ENCODE results near the gene NCR3LG1.

NCR3LG1 gene

DNA sequence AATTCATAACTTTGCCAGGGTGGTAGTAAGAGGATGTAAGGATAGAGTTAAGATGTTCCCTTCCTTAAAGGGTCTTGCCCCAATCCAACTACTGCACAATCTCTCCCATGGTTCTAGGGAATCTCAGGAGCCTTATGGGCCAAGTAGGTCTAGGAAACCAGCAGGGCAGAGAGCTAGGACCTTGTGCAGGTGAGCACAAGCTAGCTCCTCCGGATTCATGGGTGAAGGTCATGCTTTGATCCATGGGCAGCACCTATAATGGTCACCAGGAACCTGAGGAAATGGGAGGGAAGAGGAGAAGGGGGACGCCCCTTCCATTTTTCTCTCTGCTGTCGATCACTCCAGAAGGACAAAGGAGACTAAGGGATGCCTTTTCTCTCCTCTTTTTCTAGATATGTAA lies 20.0 kb downstream of the NCR3LG1 start:
- DNase-seq (ENCODE audit: low spot score), result no peak

DNA sequence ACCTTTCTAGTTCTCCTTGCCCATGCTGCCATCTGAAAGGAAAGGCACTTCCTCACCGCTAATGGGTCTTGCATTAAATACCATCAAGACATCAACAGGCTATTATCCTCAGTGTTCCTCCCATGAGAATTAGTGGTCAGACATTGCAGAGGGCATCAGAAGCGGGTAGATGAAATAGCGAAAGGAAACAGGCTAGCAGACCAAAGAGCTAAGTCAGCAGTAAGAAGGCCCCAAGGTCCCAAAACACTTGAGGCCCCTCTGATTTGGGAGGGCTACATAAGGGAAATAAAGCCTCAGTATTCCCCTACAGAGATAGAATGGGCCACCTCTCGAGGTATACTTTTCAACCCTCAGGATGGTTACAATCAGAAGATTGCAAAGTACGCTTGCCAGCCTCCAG lies 23.9 kb downstream of the NCR3LG1 start:
- no peak for DNase-seq (ENCODE audit: low spot score)

DNA sequence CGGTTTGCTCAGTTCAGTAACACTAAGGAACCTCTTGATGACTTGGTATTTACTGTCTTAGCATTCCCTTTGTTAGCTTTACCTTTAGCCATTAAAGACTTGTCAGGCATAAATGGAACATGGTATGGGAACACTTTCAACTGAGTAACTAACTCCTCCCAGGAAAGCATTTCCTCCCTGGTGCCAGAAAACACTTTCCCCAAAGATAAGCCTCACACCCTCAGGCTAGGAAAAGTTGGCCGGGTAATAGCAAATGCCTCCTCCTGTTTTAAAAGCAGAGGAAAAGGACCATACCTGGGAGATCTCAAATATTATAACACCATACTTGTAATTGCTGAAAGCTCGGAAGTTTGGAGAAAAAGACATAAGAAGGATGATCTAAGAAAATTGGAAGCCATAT lies 24.9 kb downstream of the NCR3LG1 start:
- no peak for DNase-seq (ENCODE audit: low spot score)

- DNase-seq (ENCODE audit: low spot score), result no peak
These were observed 27.1 kb downstream of the NCR3LG1 start for GRCh38 chr11:17378655-17379054.

- no peak for DNase-seq (ENCODE audit: low spot score)
These were observed 28.0 kb downstream of the NCR3LG1 start for GRCh38 chr11:17379383-17380180.

DNA sequence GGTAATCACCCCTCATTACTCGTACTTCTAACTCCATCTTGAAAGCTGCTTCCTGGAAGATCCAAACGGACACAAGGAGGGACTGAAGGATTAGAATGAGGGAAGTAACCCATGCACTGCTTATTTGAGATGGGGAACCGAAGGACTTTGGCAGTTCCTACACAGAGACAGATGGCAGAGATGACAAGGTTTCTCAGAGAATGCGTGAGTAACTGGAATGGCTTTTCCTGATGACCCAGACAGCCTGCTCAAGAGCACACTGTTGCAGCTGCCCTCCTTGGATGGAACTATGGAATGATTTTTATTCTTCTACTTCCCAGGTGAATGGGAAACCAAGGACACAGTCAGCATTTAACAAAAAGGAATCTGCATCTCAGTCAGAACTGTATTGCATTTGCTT lies 29.6 kb downstream of the NCR3LG1 start:
- no peak for DNase-seq (ENCODE audit: low spot score)

GRCh38 chr11:17382046-17382728 lies 30.6 kb downstream of the NCR3LG1 start:
- DNase-seq (ENCODE audit: low spot score), result no peak

DNA sequence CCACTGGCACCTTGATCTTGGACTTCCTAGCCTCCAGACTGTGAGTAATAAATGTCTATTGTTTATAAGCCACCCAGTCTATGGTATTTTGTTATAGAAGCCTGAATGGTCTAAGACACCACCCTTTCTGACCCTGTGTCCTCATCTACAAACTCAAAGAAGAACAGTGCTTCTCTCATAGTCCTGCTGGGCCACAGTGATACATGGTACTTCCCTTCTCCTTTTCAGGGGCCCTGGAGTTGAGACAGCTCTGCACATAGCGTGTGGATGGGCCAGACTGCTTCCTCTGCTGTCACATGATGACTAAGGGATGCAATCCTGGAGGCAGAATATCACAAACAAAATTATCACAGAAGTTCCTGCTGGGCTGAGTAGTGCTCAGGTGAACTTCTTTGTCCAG lies 31.9 kb downstream of the NCR3LG1 start:
- no peak for DNase-seq (ENCODE audit: low spot score)

DNA sequence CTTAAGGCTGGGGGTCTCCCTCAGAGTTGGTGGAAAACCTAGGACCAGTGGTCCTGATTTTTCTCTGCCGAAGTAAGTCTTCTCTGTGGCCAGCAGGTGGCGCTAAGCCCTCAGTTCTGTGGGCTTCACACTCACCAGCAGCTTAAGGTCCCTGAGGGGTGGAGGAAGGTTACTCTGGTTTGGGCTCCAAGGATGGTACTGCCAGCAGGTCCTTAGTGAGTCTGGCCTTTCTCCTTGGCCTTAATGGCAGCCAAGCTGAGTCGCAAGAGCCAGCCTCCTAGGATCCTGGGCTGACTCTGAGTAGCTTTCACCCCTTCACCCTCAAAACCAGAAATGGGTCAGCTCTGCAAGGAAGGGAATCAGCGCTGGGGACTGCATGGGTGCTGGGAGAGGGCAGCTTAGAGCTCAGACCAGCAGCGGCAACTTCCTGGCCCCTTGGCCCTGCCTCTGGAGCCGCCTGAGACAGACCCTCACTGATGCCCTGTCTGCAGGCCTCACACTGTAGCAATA lies 32.5 kb downstream of the NCR3LG1 start:
- DNase-seq (ENCODE audit: low spot score), result peak; percentile 69

DNA sequence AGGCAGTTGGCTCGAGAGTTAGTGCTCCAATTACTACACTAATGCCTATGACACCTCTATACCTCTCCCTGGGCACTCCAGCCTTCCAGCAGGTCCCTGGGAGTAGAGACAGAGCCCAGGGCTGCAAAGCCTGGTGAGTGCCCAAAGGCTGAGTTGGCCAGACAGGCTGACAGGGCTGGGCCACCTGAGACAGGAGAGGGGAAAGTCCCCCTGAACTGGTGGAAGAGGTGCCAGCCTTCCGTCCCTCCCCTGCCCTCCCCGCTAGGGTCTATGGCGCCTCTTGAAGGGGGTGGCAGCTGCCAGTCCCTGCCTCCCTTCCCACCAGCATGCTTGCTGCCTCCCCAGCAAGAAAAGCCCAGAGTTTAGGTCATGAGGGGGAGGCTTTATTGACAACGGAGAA lies 33.9 kb downstream of the NCR3LG1 start:
- no peak for DNase-seq (ENCODE audit: low spot score)

DNA sequence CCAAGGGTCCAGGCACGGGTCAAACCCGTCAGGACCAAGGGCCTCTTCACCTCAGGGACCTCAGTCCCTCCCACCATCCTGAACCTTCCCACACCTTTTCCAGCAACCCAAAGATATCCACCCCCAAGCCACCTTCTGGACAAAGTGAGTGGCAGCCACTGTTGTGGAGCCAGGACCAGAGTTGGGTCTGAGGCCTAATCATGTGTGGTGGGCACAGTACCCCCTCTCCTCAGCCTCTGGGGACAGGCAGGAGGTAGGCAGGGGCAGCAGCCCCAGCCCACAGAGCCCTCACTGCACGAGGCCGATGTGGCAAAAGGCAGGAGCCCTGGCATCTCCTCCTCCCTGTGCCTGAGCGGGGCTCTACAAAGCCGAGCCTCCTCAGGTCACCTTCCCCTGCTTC lies 34.3 kb downstream of the NCR3LG1 start:
- DNase-seq (ENCODE audit: low spot score), result no peak

GRCh38 chr11:17386331-17387084 lies 34.9 kb downstream of the NCR3LG1 start:
- DNase-seq (ENCODE audit: low spot score), result peak; percentile 70

DNA sequence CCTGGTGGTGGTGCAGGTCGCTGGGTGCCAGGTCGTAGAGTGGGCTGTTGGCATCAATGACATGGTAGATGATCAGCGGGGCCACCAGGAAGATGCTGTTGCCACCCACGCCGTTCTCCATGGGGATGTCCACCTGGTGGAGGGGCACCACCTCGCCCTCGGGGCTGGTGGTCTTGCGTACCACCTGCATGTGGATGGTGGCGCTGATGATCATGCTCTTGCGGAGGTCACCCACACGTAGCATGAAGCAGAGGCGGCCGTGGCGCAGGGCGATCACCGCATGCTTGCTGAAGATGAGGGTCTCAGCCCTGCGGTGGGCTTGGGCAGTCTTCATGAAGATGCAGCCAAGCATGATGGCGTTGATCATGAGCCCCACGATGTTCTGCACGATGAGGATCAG lies 35.7 kb downstream of the NCR3LG1 start:
- no peak for DNase-seq (ENCODE audit: low spot score)

DNA sequence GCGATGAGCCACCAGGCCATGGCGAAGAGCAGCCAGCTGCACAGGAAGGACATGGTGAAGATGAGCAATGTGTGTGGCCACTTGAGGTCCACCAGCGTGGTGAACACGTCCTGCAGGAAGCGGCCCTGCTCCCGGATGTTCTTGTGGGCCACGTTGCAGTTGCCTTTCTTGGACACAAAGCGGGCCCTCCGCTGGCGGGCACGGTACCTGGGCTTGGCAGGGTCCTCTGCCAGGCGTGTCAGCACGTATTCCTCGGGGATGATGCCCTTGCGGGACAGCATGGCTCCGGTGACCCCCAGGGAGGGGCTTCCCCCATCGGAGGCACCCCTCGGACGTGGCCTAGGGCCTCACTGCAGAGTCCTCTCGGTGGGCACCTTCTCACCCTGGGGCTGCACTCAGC lies 36.2 kb downstream of the NCR3LG1 start:
- DNase-seq (ENCODE audit: low spot score), result no peak

GRCh38 chr11:17388609-17389210 lies 37.1 kb downstream of the NCR3LG1 start, which contains the start of gene KCNJ11:
KCNJ11 (minus strand) TSS chr11:17388659; CDS start chr11:17388091, 568 bp downstream.
- no peak for DNase-seq (ENCODE audit: low spot score)

GRCh38 chr11:17389211-17389956 lies 37.8 kb downstream of the NCR3LG1 start:
- peak; percentile 81 for DNase-seq (ENCODE audit: low spot score)

DNA sequence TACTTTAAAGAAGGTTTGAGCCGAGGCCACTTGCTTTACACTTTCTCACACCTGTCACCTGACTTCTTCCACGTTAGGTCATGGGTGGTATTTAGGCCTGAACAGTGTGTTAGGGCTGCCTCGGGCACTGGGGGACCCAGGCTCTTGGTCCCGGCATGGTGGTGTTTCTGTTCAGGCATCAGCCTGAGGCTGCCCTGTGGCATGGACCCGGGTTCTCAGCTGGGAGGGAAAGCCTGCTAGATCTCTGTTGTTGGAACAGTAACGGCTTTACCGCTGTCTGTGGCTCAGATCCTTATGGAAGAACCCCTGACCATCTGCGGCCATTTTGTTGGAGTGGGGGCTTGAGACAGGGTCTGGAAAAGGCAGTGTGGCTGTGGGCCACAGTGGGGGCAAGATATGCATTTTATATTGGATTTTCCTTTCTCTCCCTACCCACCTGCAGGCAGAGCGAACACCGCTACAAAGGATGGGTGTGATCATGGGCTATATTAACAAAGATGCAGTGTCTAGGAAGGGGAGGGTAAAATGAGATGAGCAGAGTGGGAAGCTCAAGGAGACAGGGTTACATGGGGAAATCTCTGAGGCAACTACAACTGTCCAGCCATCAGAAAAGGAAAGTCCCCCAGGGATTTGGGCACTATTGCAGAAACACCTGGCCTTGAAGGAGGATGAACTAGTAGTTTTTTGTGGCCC lies 38.5 kb downstream of the NCR3LG1 start:
- no peak for DNase-seq (ENCODE audit: low spot score)

- no peak for DNase-seq (ENCODE audit: low spot score)
These were observed 40.1 kb downstream of the NCR3LG1 start for GRCh38 chr11:17391493-17392355.

DNA sequence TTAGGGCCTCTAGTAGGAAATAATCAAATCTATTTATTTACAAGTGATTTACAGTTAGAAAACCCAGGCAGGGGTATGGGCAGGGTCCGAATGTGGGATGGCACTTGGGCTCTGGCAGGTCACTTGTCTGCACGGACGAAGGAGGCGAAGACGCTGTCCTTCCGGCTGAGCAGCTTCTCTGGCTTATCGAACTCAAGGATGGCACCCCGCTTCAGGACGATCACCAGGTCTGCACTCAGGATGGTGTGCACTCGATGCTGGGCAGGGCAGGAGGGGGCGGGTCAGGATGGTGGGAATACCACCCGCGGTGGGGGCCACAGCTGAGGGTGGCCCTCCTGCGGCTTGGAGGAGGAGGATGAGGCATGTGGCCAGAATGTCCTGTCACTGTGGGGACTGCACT lies 41.3 kb downstream of the NCR3LG1 start:
- no peak for DNase-seq (ENCODE audit: low spot score)

GRCh38 chr11:17393472-17393871 lies 41.9 kb downstream of the NCR3LG1 start:
- DNase-seq (ENCODE audit: low spot score), result no peak

Measured in AG08396 (cell line).